ENCODE results near the gene RBM41. TPM values are rescaled to one million over a fixed set of nuclear protein-coding genes. Genes with fewer than 3 reads are reported as not detected.

Gene RBM41
- total and polyA plus RNA-seq, 12 donors, result 3.0 to 18.9 (median 14.2) TPM

DNA sequence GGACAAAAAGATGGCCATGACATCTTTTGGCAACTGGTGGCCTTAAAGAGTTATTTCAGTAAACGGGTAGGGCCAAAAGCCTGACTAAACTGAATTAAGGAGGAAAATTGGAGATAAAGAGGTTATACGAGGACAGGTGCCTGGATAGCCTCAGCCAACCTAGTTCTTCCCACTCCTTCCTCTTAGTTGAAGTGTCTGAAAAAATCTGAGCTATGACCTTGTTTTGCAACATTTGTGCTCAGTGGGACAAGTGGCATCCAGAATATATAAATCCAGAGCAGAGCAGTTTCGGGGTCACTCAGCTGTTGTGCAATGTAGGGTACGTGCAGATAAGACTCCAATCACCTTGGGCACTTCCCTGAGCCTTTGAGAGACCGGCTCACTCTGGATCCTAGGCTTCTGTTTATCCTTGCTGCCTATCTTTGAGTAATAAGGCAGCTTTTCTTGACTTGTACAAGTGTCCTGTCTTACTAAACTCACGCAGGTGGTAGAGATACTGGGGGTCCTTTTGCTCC is 68.4 kb downstream of the RBM41 start:
- H3K9me3 ChIP-seq, result no peaks in the 10 kb centered on the region
- intact Hi-C loops (cut with DNase I), result no loop called here
- no peaks in the 10 kb centered on the region for H3K36me3 ChIP-seq
- H3K4me3 ChIP-seq, result no peak overlapping the region
- WGBS, 2 donors, result 59 to 66% methylated on average over 6 of the region's 6 CpGs
- H3K27ac ChIP-seq, result no peak overlapping the region
- no peaks in the 10 kb centered on the region for H3K4me1 ChIP-seq
- DNase-seq (no peak), ATAC-seq (no peak)
- peaks cover 0 to 33% (median 0%) of the 10 kb centered on the region in 7 donors for H3K27me3 ChIP-seq
- TF ChIP-seq, protein P1, sequence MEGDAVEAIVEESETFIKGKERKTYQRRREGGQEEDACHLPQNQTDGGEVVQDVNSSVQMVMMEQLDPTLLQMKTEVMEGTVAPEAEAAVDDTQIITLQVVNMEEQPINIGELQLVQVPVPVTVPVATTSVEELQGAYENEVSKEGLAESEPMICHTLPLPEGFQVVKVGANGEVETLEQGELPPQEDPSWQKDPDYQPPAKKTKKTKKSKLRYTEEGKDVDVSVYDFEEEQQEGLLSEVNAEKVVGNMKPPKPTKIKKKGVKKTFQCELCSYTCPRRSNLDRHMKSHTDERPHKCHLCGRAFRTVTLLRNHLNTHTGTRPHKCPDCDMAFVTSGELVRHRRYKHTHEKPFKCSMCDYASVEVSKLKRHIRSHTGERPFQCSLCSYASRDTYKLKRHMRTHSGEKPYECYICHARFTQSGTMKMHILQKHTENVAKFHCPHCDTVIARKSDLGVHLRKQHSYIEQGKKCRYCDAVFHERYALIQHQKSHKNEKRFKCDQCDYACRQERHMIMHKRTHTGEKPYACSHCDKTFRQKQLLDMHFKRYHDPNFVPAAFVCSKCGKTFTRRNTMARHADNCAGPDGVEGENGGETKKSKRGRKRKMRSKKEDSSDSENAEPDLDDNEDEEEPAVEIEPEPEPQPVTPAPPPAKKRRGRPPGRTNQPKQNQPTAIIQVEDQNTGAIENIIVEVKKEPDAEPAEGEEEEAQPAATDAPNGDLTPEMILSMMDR (IDR thresholded peaks at IDR 0.05), result no peak

- DNase-seq (no peak), ATAC-seq (no peak)
- Histone ChIP-seq H3K4me1 (no peaks in the 10 kb centered on the region), H3K27ac (no peak overlapping the region), H3K9me3 (no peaks in the 10 kb centered on the region), H3K36me3 (no peaks in the 10 kb centered on the region), H3K27me3 (peaks cover 0 to 51% (median 0%) of the 10 kb centered on the region in 7 donors), H3K4me3 (no peak overlapping the region)
- TF ChIP-seq, protein P1 (IDR thresholded peaks at IDR 0.05), result no peak
- intact Hi-C loops (cut with DNase I), result no loop called here
- WGBS, 2 donors, result 60 to 83% methylated on average over 1 of the region's 1 CpG
Observed at GRCh38 chrX:107047622-107048021, 71.0 kb downstream of the RBM41 start.

- TF ChIP-seq, protein P1 (IDR thresholded peaks at IDR 0.05), result no peak
- Histone ChIP-seq H3K4me3 (no peak overlapping the region), H3K4me1 (no peaks in the 10 kb centered on the region), H3K36me3 (no peaks in the 10 kb centered on the region), H3K27ac (no peak overlapping the region), H3K27me3 (peaks cover 0 to 30% (median 0%) of the 10 kb centered on the region in 7 donors), H3K9me3 (no peaks in the 10 kb centered on the region)
- ATAC-seq, result no peak
- intact Hi-C loops (cut with DNase I), result no loop called here
- no peak for DNase-seq
- 53 to 75% methylated on average over 1 of the region's 1 CpG for WGBS, 2 donors
Observed at GRCh38 chrX:107029752-107030151, 88.9 kb downstream of the RBM41 start.

DNA sequence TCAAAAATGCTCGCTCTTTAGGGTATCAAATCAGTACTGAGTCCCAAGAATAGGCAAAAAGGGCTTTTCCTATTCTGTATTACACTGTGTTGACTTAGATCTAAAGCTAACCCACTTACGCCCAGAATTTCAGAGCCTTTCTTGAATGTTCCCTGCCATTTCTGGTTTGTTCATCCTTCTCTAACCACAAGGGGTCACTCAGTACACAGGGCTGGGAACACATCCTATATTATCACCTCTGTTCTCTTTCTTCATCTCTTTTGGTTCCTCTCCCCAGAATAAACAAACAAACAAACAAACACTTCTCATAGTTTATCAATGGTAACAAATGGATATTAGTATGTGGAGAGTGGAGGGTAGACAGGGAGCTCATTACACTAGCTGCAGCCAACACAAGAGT is 93.1 kb downstream of the RBM41 start:
- H3K4me3 ChIP-seq, result no peak overlapping the region
- H3K4me1 ChIP-seq, result no peaks in the 10 kb centered on the region
- TF ChIP-seq, protein P1 (IDR thresholded peaks at IDR 0.05), result peak in 7 of 9 donors; percentile 41 to 56 (median 49)
- intact Hi-C loops (cut with DNase I), result no loop called here
- no peak for ATAC-seq
- H3K9me3 ChIP-seq, result no peaks in the 10 kb centered on the region
- H3K27ac ChIP-seq, result no peak overlapping the region
- 15 to 32% methylated on average over 2 of the region's 2 CpGs for WGBS, 2 donors
- DNase-seq, result no peak
- no peaks in the 10 kb centered on the region for H3K36me3 ChIP-seq
- H3K27me3 ChIP-seq, result peaks cover 0 to 44% (median 0%) of the 10 kb centered on the region in 7 donors

All from heart right ventricle (tissue), 16 donors.